Karpas-422 (cell line): ENCODE results near the gene NR4A2. TPM values are rescaled to one million over a fixed set of nuclear protein-coding genes. Genes with fewer than 3 reads are reported as not detected.

Experiments used
- DNase-seq: peaks from one replicate; pipeline ENCODE4 v3.0.0-alpha.2; 2015
- H2AFZ ChIP-seq: fragments of 200-600 bp; sonication (generic); 2 replicates; pipeline ENCODE4 v1.6.1; 2014; ENCODE audit warnings: antibody characterized with exemption, low read length, mixed read lengths
- H3K27ac ChIP-seq: fragments of 200-600 bp; sonication (generic); 2 replicates; pipeline ENCODE4 v1.5.1; 2014; ENCODE audit warnings: mild to moderate bottlenecking, low read length, moderate library complexity
- H3K27me3 ChIP-seq: fragments of 200-600 bp; sonication (generic); 2 replicates; pipeline ENCODE4 v1.6.1; 2014; ENCODE audit warnings: low read length, mixed read lengths
- H3K36me3 ChIP-seq: fragments of 200-600 bp; sonication (generic); 2 replicates; pipeline ENCODE4 v1.6.1; 2014; ENCODE audit warnings: low read length, mixed read lengths; ENCODE audit not compliant: insufficient read depth
- H3K4me1 ChIP-seq: fragments of 200-600 bp; sonication (generic); 2 replicates; pipeline ENCODE4 v1.6.1; 2014; ENCODE audit warnings: mild to moderate bottlenecking, low read length, mixed read lengths
- H3K4me2 ChIP-seq: fragments of 200-600 bp; sonication (generic); 2 replicates; pipeline ENCODE4 v1.6.1; 2014; ENCODE audit warnings: low read length, low read depth, mild to moderate bottlenecking; ENCODE audit not compliant: poor library complexity, severe bottlenecking
- H3K4me3 ChIP-seq: fragments of 200-600 bp; sonication (generic); 2 replicates; pipeline ENCODE4 v1.5.1; 2014; ENCODE audit warnings: mild to moderate bottlenecking, antibody characterized with exemption, low read length, mixed read lengths
- H3K79me2 ChIP-seq: fragments of 200-600 bp; sonication (generic); 2 replicates; pipeline ENCODE4 v1.6.1; 2014; ENCODE audit warnings: mild to moderate bottlenecking, low read length, mixed read lengths
- H3K9ac ChIP-seq: fragments of 200-600 bp; sonication (generic); 2 replicates; pipeline ENCODE4 v1.6.0; 2014; ENCODE audit warnings: low read length
- H3K9me2 ChIP-seq: fragments of 200-600 bp; sonication (generic), shearing (Covaris generic); replicated peaks from 2 replicates; pipeline ENCODE4 v1.6.0; 2014; ENCODE audit warnings: mild to moderate bottlenecking, low read length, moderate library complexity; ENCODE audit not compliant: insufficient read depth
- H3K9me3 ChIP-seq: fragments of 300-700, 200-600 bp; sonication (generic); 2 replicates; pipeline ENCODE4 v1.6.1; 2014; ENCODE audit warnings: low read length, mixed read lengths
- H4K20me1 ChIP-seq: fragments of 200-600 bp; sonication (generic); 2 replicates; pipeline ENCODE4 v1.6.1; 2014; ENCODE audit warnings: mild to moderate bottlenecking, antibody characterized with exemption, low read length, low read depth; ENCODE audit not compliant: insufficient read depth
- total RNA-seq: library from RNA; depleted of rRNA; stranded (reverse); fragments of >200 nt; shearing (Covaris generic); gene quantifications from 2 replicates; pipeline ENCODE4 v1.2.3, GENCODE V29; 2014; ENCODE audit warnings: low replicate concordance

Gene NR4A2
- total RNA-seq, 1 experiment from 2014 or later, result not detected

DNA sequence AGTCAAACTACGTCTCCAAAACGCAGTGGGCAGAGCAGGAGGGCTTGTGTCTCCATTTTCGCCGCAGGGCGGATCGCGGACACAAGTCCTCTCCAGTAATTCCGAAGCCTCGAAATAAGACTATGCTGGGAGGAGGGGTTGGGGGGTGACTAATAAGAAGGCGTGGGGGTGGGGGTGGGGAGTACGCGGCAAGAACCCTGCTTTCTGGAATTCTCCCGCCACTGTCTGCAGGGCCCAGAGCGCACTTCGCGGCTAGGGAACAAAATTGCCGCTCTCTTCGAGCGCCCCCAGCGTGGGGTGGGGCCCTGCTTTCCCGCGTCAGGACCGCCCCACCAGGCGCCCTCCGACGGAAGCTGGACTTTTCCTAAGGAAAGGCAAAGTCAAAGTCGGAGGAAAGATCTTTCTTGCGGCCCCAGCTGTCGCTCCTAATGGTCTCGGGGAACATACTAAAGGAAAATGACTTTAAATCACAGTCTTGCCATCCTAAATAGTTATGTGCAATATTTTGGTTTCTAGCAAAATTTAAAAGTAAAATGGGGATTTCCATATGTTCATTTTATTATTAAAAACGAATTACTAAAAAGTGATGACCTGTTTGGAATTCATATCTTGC lies 11.9 kb downstream of the NR4A2 start:
- Histone ChIP-seq H3K4me1 (no peaks in the 10 kb centered on the region), H3K79me2 (no peaks in the 10 kb centered on the region), H3K9ac (no peak overlapping the region), H3K9me2 (no peaks in the 10 kb centered on the region), H3K27ac (no peak overlapping the region), H3K27me3 (no peaks in the 10 kb centered on the region), H3K4me3 (no peak overlapping the region), H3K9me3 (peaks cover 6% of the 10 kb centered on the region; the same call in 1 of the 2 replicates), H2AFZ (no peak overlapping the region), H4K20me1 (no peaks in the 10 kb centered on the region), H3K4me2 (no peak overlapping the region), H3K36me3 (no peaks in the 10 kb centered on the region)
- DNase-seq, result no peak

DNA sequence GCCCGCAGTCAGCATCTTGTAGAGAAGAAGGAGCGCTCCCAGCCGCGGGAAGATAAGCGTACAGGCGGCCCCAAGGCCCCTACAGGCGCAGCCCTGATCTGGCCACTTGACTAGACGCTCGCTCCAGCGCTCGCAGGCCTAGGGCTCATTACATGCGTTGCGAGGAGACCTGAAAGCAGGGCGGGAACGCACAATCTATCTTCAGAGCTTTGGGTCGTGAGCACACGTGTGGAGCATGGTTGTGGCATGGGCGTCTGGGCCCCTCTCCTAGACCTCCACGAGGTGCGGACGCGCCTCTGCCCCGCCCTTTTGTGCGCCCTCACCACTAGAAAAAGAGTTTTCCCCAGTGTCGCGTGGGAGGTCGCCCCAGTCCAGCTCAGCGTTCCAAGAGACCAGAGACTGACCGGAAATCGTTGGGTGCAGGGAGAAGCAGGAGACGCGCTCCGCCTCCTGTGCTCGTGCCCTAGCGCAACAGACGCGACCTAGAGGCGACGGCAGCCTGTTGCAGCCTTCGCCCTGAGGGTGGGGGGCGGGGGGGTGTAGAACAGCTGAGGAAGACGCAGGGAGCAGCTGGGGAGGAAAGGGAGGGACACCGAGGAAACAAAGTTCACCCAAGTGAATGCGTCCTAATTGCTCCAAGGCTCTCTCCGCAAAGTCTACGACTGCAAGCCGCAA lies 12.6 kb downstream of the NR4A2 start:
- Histone ChIP-seq H3K4me1 (no peaks in the 10 kb centered on the region), H3K9ac (no peak overlapping the region), H3K9me3 (peaks cover 6% of the 10 kb centered on the region; the same call in 1 of the 2 replicates), H3K9me2 (no peaks in the 10 kb centered on the region), H2AFZ (no peak overlapping the region), H3K36me3 (no peaks in the 10 kb centered on the region), H3K4me2 (no peak overlapping the region), H3K27me3 (no peaks in the 10 kb centered on the region), H3K79me2 (no peaks in the 10 kb centered on the region), H3K4me3 (no peak overlapping the region), H4K20me1 (no peaks in the 10 kb centered on the region), H3K27ac (no peak overlapping the region)
- DNase-seq, result no peak

DNA sequence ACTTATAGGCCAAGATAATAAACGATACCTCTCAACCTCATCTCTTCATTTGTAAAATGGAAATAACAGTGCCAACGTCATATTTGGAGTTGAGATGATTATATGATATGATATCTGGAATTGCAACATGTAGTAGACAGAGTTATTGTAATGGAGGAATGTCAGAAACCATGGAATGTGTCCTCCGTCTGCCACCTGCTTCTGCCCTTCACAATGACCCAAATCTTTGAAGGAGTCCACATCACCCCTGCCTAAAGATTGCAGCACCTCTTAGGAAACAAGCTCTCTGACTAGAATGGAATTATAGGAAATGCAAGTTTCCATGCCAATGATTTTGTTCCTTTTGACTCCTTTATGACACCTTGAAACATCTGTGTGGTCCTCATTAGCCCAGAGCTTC lies 14.9 kb downstream of the NR4A2 start:
- Histone ChIP-seq H3K9me2 (no peaks in the 10 kb centered on the region), H3K27me3 (no peaks in the 10 kb centered on the region), H3K4me2 (no peak overlapping the region), H3K4me3 (no peak overlapping the region), H4K20me1 (no peaks in the 10 kb centered on the region), H3K4me1 (no peaks in the 10 kb centered on the region), H3K9ac (no peak overlapping the region), H3K9me3 (peaks cover 6% of the 10 kb centered on the region; the same call in 1 of the 2 replicates), H3K27ac (no peak overlapping the region), H3K36me3 (no peaks in the 10 kb centered on the region), H2AFZ (no peak overlapping the region), H3K79me2 (no peaks in the 10 kb centered on the region)
- no peak for DNase-seq

DNA sequence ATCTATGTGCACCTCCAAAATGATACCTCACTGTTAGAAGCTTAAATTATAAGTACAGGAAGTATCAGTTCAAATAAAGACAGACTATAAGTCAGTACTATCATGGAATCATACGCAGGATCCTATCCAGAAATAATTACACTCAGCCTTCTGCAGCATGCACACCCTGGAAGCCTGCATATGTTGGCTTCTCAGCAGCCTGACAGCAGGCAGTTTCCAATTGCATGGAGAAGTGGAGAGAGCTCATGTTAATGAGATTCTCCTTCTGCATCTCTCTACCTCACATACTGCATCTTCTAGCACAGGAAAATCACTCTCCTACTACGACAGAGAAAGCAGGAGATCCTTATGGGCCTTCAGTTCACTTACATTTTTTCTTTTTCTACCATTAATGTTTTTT lies 20.5 kb downstream of the NR4A2 start:
- Histone ChIP-seq H3K9ac (no peak overlapping the region), H3K9me3 (no peaks in the 10 kb centered on the region), H3K4me1 (no peaks in the 10 kb centered on the region), H3K27me3 (no peaks in the 10 kb centered on the region), H3K36me3 (no peaks in the 10 kb centered on the region), H3K27ac (no peak overlapping the region), H3K4me3 (no peak overlapping the region), H3K9me2 (no peaks in the 10 kb centered on the region), H4K20me1 (no peaks in the 10 kb centered on the region), H3K79me2 (no peaks in the 10 kb centered on the region), H2AFZ (no peak overlapping the region), H3K4me2 (no peak overlapping the region)
- DNase-seq, result no peak

DNA sequence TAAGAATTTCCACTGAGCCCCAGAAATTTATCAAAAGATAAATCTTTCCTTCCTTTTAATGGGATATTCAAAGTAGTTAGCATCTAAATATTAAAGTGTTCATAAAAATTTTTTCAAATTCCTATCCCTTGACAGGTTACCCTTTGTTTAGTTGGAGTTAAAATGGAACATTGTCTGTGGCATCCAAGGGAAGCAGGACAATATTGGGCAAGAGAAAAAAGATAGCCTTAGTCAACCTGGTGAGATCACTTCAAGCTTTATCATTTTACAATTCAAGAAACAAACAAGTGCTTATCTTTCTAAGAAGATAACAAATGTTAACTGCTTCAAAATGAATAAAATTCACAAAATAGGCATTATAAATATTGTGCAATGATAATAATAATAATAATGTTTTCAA lies 21.7 kb downstream of the NR4A2 start:
- Histone ChIP-seq H3K4me1 (no peaks in the 10 kb centered on the region), H3K4me3 (no peak overlapping the region), H3K9me2 (no peaks in the 10 kb centered on the region)

DNA sequence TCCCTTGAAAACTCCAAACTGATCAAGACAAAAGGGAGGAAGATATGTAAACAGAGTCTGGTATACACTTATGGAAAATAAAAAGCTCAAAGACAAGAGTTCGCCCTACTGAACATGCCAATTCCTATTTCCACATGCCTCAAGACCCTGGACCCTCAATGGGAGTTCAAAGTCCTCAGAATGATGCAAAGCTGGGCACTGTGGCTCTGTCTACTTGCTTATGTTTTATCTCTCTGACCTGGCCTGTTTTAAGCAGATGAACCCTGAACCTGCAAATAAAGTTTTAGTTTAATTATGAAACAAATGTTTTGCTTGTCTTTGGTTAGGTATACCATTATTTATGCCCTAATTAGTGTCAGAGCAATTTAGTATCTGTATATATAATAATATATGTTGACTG lies 22.6 kb downstream of the NR4A2 start:
- no peak overlapping the region for H2AFZ ChIP-seq
- no peaks in the 10 kb centered on the region for H3K9me2 ChIP-seq
- 0 out of 2 replicates have a peak, but pooled peaks cover 3% of the 10 kb centered on the region for H3K9me3 ChIP-seq
- no peaks in the 10 kb centered on the region for H3K79me2 ChIP-seq
- H3K9ac ChIP-seq, result no peak overlapping the region
- no peak overlapping the region for H3K4me2 ChIP-seq
- no peak overlapping the region for H3K27ac ChIP-seq
- DNase-seq, result no peak
- no peaks in the 10 kb centered on the region for H3K36me3 ChIP-seq
- H3K4me3 ChIP-seq, result no peak overlapping the region
- H4K20me1 ChIP-seq, result no peaks in the 10 kb centered on the region
- no peaks in the 10 kb centered on the region for H3K27me3 ChIP-seq
- H3K4me1 ChIP-seq, result no peaks in the 10 kb centered on the region

More for the DNA sequence above, 21.7 kb downstream of the NR4A2 start:
- H4K20me1 ChIP-seq, result no peaks in the 10 kb centered on the region
- H3K9ac ChIP-seq, result no peak overlapping the region
- H3K27me3 ChIP-seq, result no peaks in the 10 kb centered on the region
- DNase-seq, result no peak
- no peak overlapping the region for H2AFZ ChIP-seq
- no peaks in the 10 kb centered on the region for H3K9me3 ChIP-seq
- no peaks in the 10 kb centered on the region for H3K36me3 ChIP-seq
- H3K4me2 ChIP-seq, result no peak overlapping the region
- no peak overlapping the region for H3K27ac ChIP-seq
- H3K79me2 ChIP-seq, result no peaks in the 10 kb centered on the region

DNA sequence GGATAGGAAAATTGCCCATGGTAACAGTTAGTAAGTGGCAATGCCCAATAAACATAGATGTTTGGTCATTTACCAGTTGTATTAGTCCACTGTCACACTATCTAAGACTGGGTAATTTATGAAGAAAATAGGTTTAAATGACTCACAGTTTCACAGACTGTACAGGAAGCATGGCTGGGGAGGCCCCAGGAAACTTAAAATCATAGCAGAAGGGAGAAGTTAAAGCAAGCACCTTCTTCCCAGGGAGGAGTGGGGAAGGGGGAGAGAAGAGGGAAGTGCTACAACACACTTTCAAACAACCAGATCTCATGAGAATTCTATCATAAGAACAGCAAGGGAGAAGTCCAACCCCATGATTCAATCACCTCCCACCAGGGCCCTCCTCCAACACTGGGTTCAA lies 23.4 kb downstream of the NR4A2 start:
- Histone ChIP-seq H4K20me1 (no peaks in the 10 kb centered on the region), H3K9ac (no peak overlapping the region), H3K36me3 (no peaks in the 10 kb centered on the region), H3K4me1 (no peaks in the 10 kb centered on the region), H3K27me3 (no peaks in the 10 kb centered on the region), H3K79me2 (no peaks in the 10 kb centered on the region), H3K9me3 (0 out of 2 replicates have a peak, but pooled peaks cover 5% of the 10 kb centered on the region), H3K27ac (no peak overlapping the region), H2AFZ (no peak overlapping the region), H3K9me2 (no peaks in the 10 kb centered on the region), H3K4me3 (no peak overlapping the region), H3K4me2 (no peak overlapping the region)
- DNase-seq, result no peak

DNA sequence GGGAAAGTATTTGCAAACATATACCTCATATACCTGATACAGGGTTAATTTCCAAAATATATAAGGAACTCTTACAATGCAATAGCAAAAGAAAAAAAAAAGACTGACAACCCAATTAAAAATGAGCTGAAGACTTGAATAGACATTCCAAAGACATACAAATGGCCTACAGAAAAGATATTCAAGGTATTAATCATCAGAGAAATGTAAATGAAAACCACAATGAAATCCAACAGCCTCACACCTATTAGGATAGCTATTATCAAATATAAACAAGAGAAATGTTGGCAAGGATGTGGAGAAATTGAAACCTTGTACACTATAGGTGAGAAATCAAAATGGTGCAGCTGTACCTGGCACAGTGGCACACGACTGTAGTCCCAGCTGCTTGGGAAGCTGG lies 25.7 kb downstream of the NR4A2 start:
- no peaks in the 10 kb centered on the region for H3K36me3 ChIP-seq
- H3K79me2 ChIP-seq, result no peaks in the 10 kb centered on the region
- H3K4me1 ChIP-seq, result no peaks in the 10 kb centered on the region
- H3K9ac ChIP-seq, result no peak overlapping the region
- no peaks in the 10 kb centered on the region for H4K20me1 ChIP-seq
- no peak overlapping the region for H2AFZ ChIP-seq
- no peak overlapping the region for H3K4me2 ChIP-seq
- no peak for DNase-seq
- no peaks in the 10 kb centered on the region for H3K27me3 ChIP-seq
- 0 out of 2 replicates have a peak, but pooled peaks cover 5% of the 10 kb centered on the region for H3K9me3 ChIP-seq
- no peak overlapping the region for H3K4me3 ChIP-seq
- H3K9me2 ChIP-seq, result no peaks in the 10 kb centered on the region
- H3K27ac ChIP-seq, result no peak overlapping the region
